ENCODE measurements around the gene USF1. TPM values are rescaled to one million over a fixed set of nuclear protein-coding genes. Genes with fewer than 3 reads are reported as not detected.
A peak's percentile ranks its signal among the peaks of the same experiment; 100 is the strongest.

USF1 gene
- total and polyA plus RNA-seq, 9 of the 15 experiments (the other 6 are each of a cell fraction or from before 2014, with no cell fraction given), result 7.4 to 60.2 (median 54.2) TPM

DNA sequence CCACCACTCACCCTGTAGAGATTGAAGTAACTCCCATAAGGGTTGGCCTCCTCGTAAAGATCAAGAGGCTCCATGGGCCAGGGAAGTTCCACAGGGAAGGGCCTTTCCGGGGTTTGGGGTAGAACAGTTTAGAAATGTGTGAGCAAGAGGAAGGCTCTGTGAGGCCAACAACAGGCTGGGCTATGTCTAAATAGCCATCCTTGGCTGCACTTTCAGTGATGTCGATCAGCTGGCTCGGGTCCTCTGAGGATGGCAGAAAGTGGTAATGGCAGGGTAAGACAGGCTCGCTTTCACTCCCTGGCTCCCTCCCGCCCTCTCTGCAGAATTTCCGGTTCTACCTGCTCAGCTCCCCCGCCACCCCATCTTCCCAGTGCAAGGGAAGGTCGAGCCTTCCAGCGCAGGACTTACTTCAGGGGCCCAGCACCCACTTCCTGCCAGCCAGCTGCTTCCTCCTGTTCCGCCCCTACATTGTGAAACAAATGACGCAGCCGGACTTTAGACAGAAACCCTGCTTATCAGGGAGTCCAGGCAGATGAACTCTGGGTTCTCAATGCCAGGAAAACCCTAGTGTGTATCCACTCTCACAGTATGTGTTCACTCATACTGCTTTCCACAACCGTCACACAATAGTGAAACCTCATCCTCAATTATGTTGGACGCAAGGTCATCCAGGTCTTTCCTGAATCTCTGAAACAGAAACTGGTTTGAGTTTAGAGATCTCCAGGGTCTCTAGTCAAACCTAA, 32.1 kb downstream of the USF1 start (continued):
- TF ChIP-seq, protein P1, sequence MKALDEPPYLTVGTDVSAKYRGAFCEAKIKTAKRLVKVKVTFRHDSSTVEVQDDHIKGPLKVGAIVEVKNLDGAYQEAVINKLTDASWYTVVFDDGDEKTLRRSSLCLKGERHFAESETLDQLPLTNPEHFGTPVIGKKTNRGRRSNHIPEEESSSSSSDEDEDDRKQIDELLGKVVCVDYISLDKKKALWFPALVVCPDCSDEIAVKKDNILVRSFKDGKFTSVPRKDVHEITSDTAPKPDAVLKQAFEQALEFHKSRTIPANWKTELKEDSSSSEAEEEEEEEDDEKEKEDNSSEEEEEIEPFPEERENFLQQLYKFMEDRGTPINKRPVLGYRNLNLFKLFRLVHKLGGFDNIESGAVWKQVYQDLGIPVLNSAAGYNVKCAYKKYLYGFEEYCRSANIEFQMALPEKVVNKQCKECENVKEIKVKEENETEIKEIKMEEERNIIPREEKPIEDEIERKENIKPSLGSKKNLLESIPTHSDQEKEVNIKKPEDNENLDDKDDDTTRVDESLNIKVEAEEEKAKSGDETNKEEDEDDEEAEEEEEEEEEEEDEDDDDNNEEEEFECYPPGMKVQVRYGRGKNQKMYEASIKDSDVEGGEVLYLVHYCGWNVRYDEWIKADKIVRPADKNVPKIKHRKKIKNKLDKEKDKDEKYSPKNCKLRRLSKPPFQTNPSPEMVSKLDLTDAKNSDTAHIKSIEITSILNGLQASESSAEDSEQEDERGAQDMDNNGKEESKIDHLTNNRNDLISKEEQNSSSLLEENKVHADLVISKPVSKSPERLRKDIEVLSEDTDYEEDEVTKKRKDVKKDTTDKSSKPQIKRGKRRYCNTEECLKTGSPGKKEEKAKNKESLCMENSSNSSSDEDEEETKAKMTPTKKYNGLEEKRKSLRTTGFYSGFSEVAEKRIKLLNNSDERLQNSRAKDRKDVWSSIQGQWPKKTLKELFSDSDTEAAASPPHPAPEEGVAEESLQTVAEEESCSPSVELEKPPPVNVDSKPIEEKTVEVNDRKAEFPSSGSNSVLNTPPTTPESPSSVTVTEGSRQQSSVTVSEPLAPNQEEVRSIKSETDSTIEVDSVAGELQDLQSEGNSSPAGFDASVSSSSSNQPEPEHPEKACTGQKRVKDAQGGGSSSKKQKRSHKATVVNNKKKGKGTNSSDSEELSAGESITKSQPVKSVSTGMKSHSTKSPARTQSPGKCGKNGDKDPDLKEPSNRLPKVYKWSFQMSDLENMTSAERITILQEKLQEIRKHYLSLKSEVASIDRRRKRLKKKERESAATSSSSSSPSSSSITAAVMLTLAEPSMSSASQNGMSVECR (CRISPR knock-in tag; IDR thresholded peaks at IDR 0.05), result peak; percentile 85
- no peak for TF ChIP-seq NUFIP1 (IDR thresholded peaks at IDR 0.05; ENCODE audit: partially characterized antibody)
- TF ChIP-seq ZNF583 (CRISPR knock-in tag; IDR thresholded peaks at IDR 0.05), result no peak
- TF ChIP-seq CXXC5 (CRISPR knock-in tag; IDR thresholded peaks at IDR 0.05), result peak; percentile 88
- TF ChIP-seq FOXK1 (CRISPR knock-in tag; IDR thresholded peaks at IDR 0.05; ENCODE audit: borderline replicate concordance), result no peak
- TF ChIP-seq, protein P2, sequence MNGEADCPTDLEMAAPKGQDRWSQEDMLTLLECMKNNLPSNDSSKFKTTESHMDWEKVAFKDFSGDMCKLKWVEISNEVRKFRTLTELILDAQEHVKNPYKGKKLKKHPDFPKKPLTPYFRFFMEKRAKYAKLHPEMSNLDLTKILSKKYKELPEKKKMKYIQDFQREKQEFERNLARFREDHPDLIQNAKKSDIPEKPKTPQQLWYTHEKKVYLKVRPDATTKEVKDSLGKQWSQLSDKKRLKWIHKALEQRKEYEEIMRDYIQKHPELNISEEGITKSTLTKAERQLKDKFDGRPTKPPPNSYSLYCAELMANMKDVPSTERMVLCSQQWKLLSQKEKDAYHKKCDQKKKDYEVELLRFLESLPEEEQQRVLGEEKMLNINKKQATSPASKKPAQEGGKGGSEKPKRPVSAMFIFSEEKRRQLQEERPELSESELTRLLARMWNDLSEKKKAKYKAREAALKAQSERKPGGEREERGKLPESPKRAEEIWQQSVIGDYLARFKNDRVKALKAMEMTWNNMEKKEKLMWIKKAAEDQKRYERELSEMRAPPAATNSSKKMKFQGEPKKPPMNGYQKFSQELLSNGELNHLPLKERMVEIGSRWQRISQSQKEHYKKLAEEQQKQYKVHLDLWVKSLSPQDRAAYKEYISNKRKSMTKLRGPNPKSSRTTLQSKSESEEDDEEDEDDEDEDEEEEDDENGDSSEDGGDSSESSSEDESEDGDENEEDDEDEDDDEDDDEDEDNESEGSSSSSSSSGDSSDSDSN (IDR thresholded peaks at IDR 0.05; ENCODE audit: borderline replicate concordance in 1 of 2, low read depth in 2 of 2, low read length in 2 of 2), result peak in 1 of 2 experiments; percentile 72; a peak in 1 of 4 replicates
- no peak for TF ChIP-seq ZNF146 (CRISPR knock-in tag; IDR thresholded peaks at IDR 0.05; ENCODE audit: unreplicated experiment)
- no peak for TF ChIP-seq GTF2E2 (tag; IDR thresholded peaks at IDR 0.05)
- no peak for TF ChIP-seq XRCC4 (IDR thresholded peaks at IDR 0.05; ENCODE audit: extremely low read depth, insufficient read depth, insufficient read length)
- TF ChIP-seq CEBPG (CRISPR knock-in tag; IDR thresholded peaks at IDR 0.05), result peak; percentile 91
- TF ChIP-seq CEBPG (tag; conservative IDR thresholded peaks at IDR 0.05 in 1 of 2, IDR thresholded peaks at IDR 0.05 in 1 of 2), result peak; percentile 90 to 92
- 0 out of 2 replicates have a peak, but pooled peaks have one; percentile 28 for TF ChIP-seq DDX20 (tag; IDR thresholded peaks at IDR 0.05; ENCODE audit: low read depth)
- TF ChIP-seq ZNF75A (CRISPR knock-in tag; IDR thresholded peaks at IDR 0.05), result no peak
- TF ChIP-seq RBM17 (IDR thresholded peaks at IDR 0.05; ENCODE audit: borderline replicate concordance, low read depth, low read length), result no peak
- TF ChIP-seq, protein P3, sequence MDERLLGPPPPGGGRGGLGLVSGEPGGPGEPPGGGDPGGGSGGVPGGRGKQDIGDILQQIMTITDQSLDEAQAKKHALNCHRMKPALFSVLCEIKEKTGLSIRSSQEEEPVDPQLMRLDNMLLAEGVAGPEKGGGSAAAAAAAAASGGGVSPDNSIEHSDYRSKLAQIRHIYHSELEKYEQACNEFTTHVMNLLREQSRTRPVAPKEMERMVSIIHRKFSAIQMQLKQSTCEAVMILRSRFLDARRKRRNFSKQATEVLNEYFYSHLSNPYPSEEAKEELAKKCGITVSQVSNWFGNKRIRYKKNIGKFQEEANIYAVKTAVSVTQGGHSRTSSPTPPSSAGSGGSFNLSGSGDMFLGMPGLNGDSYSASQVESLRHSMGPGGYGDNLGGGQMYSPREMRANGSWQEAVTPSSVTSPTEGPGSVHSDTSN (CRISPR knock-in tag; IDR thresholded peaks at IDR 0.05; ENCODE audit: low read depth), result no peak
- TF ChIP-seq, protein P3 (tag; conservative IDR thresholded peaks at IDR 0.05; ENCODE audit: low read depth), result peak; percentile 38
- TF ChIP-seq NFATC3 (IDR thresholded peaks at IDR 0.05), result 0 out of 2 replicates have a peak, but pooled peaks have one; percentile 40
- TF ChIP-seq NCOA6 (IDR thresholded peaks at IDR 0.05), result 0 out of 2 replicates have a peak, but pooled peaks have one; percentile 18
- TF ChIP-seq XRCC3 (IDR thresholded peaks at IDR 0.05), result no peak
- no peak for TF ChIP-seq ZC3H8 (IDR thresholded peaks at IDR 0.05)
